HepG2 (cell line): ENCODE results near the gene B3GNT9. TPM values are rescaled to one million over a fixed set of nuclear protein-coding genes. Genes with fewer than 3 reads are reported as not detected.

Experiments used
- CSRNP2 ChIP-seq: sonication (generic); formaldehyde crosslinking; conservative IDR thresholded peaks from 2 replicates; pipeline ENCODE4 v1.8.0; 2022; ENCODE audit warnings: low read depth, missing genetic modification reagents
- E2F5 ChIP-seq: sonication (generic); formaldehyde crosslinking; conservative IDR thresholded peaks from 2 replicates; pipeline ENCODE4 v1.4.0; 2020; ENCODE audit warnings: missing genetic modification reagents
- ELK4 ChIP-seq: sonication (generic); formaldehyde crosslinking; IDR thresholded peaks from 2 replicates; pipeline ENCODE4 v1.9.0; 2021; ENCODE audit warnings: missing genetic modification reagents, borderline replicate concordance
- HMGXB3 ChIP-seq: sonication (generic); formaldehyde crosslinking; IDR thresholded peaks from 2 replicates; pipeline ENCODE4 v1.4.0; 2020; ENCODE audit warnings: missing genetic modification reagents, borderline replicate concordance
- PHF5A ChIP-seq: IDR thresholded peaks from one replicate; pipeline ENCODE4 v1.6.1; 2018; ENCODE audit warnings: low read depth, missing genetic modification reagents; ENCODE audit not compliant: unreplicated experiment
- PPARG ChIP-seq: conservative IDR thresholded peaks from 2 replicates; pipeline ENCODE4 v1.6.1; 2016; ENCODE audit warnings: missing biosample characterization, missing genetic modification reagents
- SP2 ChIP-seq: sonication (generic); formaldehyde crosslinking; IDR thresholded peaks from 2 replicates; pipeline ENCODE4 v1.5.1; 2020; ENCODE audit warnings: mild to moderate bottlenecking, missing genetic modification reagents
- STAG1 ChIP-seq: sonication (generic); formaldehyde crosslinking; IDR thresholded peaks from 2 replicates; pipeline ENCODE4 v1.4.0; 2020; ENCODE audit warnings: missing genetic modification reagents
- TBL1XR1 ChIP-seq: fragments of 150-350 bp; IDR thresholded peaks from 2 replicates; pipeline ENCODE4 v1.6.1; 2014; ENCODE audit warnings: borderline replicate concordance, low read length; ENCODE audit not compliant: partially characterized antibody
- ZBTB46 ChIP-seq: sonication (generic); formaldehyde crosslinking; IDR thresholded peaks from 2 replicates; pipeline ENCODE4 v1.4.0; 2020; ENCODE audit warnings: mild to moderate bottlenecking, missing genetic modification reagents, borderline replicate concordance
- ZBTB49 ChIP-seq: sonication (generic); formaldehyde crosslinking; IDR thresholded peaks from 2 replicates; pipeline ENCODE4 v1.4.0; 2020; ENCODE audit warnings: missing genetic modification reagents, borderline replicate concordance
- ZNF124 ChIP-seq: sonication (generic); formaldehyde crosslinking; IDR thresholded peaks from 2 replicates; pipeline ENCODE4 v1.4.0; 2020; ENCODE audit warnings: missing genetic modification reagents
- ZNF263 ChIP-seq: sonication (generic); formaldehyde crosslinking; IDR thresholded peaks from 2 replicates; pipeline ENCODE4 v1.4.0; 2020; ENCODE audit warnings: missing genetic modification reagents
- ZNF577 ChIP-seq: sonication (generic); formaldehyde crosslinking; IDR thresholded peaks from 2 replicates; pipeline ENCODE4 v1.4.0; 2020; ENCODE audit warnings: mild to moderate bottlenecking, low read depth, missing genetic modification reagents, borderline replicate concordance
- ZSCAN29 ChIP-seq: sonication (generic); formaldehyde crosslinking; conservative IDR thresholded peaks from 2 replicates; pipeline ENCODE4 v1.4.0; 2020; ENCODE audit warnings: mild to moderate bottlenecking, missing genetic modification reagents
- polyA plus RNA-seq, 8 experiments: library from polyadenylated mRNA; depleted of rRNA in 3 of 8; stranded (reverse) in 7 of 8; unstranded in 1 of 8; fragments of >200 nt; fragmentation: Illumina TruSeq in 4 of 8; extraction: Trizol in 4 of 8; gene quantifications; 2 replicates each; pipeline versions ENCODE4 v1.2.1 to v1.2.3, GENCODE V29; 2011 to 2016; ENCODE audit warnings: low read depth in 4 of 8, missing spikeins in 1 of 8, mixed read lengths in 1 of 8; ENCODE audit not compliant: insufficient read depth in 1 of 8
- total RNA-seq, 5 experiments: library from RNA; depleted of rRNA; stranded (reverse); fragments of >200 nt; fragmentation: Illumina TruSeq; extraction: Trizol; gene quantifications; 2 replicates each; pipeline ENCODE4 v1.2.3, GENCODE V29; 2016; ENCODE audit warnings: low read depth in 1 of 5

B3GNT9 gene
- total and polyA plus RNA-seq, 2 of the 13 experiments (the other 11 are each of a cell fraction or from before 2014, with no cell fraction given) = 1.5 to 3.1 TPM

DNA sequence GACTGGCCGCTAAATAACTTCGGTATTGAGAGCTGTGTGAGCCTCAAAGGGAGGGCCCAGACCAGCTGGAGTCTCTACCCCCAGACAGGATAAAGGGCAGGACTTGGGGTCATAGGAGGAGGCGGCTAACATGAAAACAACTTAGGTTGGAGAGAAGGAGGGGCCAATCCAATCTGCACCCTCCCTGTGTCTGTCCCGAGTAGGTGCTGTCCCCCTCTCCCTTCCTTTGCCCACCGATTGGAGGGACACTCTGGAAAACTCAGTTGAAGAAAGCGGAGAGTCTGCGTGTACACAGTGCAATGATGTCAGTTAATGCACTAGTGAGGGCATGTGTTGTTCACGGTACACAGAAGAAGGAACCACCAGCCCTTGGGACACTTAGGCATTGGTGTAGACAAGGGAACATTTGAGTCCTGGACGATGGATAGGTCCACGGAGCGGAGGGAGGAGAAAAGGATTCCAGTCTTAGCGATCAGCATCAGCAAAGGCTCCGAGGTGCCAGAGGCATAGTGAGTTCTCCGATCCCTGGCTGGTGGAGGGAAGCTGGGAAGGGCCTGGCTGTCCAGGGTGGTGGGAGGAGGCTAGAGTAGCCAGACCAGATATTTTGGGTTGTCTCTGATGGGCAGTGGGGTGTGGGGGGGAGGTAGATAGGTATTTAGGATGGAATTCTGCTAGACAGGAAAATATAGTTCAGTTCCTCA lies 20.3 kb upstream of the B3GNT9 start (continued):
- TF ChIP-seq PPARG (CRISPR knock-in tag) (no peak), ELK4 (0 out of 2 replicates have a peak, but pooled peaks have one; percentile 27), ZNF263 (CRISPR knock-in tag) (peak; percentile 55; the same call in 1 of the 2 replicates), ZBTB46 (CRISPR knock-in tag) (0 out of 2 replicates have a peak, but pooled peaks have one; percentile 84), ZBTB49 (CRISPR knock-in tag) (no peak; the same call in 1 of the 2 replicates), CSRNP2 (CRISPR knock-in tag) (no peak), TBL1XR1 (no peak), HMGXB3 (CRISPR knock-in tag) (peak; percentile 75; the same call in 1 of the 2 replicates), STAG1 (CRISPR knock-in tag) (no peak), ZNF577 (CRISPR knock-in tag) (0 out of 2 replicates have a peak, but pooled peaks have one; percentile 57), ZNF124 (CRISPR knock-in tag) (peak; percentile 30; the same call in 1 of the 2 replicates), E2F5 (CRISPR knock-in tag) (no peak), ZSCAN29 (0 out of 2 replicates have a peak, but pooled peaks have one; percentile 48), PHF5A (CRISPR knock-in tag) (no peak), SP2 (peak; percentile 27; the same call in 1 of the 2 replicates)
